CD4-positive, CD25-positive, alpha-beta regulatory T cell (primary cell): ENCODE measurements around the gene EDARADD. TPM values are rescaled to one million over a fixed set of nuclear protein-coding genes. Genes with fewer than 3 reads are reported as not detected.
"Not testable (repeated sequence)": the region's sequence is repeated elsewhere in the genome, so short reads cannot be mapped to it uniquely, and the experiment has no call there.

Experiments used
- ATAC-seq, 2 donors: fragments of 150-1000 bp; cut with Tn5 transposase; one replicate each; pipeline ENCODE4 v1.10.0; 2021; ENCODE audit warnings: low read depth in 2 of 2, moderate number of reproducible peaks in 2 of 2, moderate library complexity in 1 of 2
- DNase-seq, 3 donors: peaks; one replicate each; pipeline versions ENCODE4 v3.0.0 to v3.0.0-alpha.2; 2012 to 2022; ENCODE audit warnings: mixed read lengths in 1 of 3
- H3K27ac ChIP-seq: one replicate; pipeline ENCODE4 v1.7.0; 2013; ENCODE audit warnings: mild to moderate bottlenecking, low read length; ENCODE audit not compliant: insufficient read depth, poor library complexity, severe bottlenecking
- H3K27me3 ChIP-seq: one replicate; pipeline ENCODE4 v1.7.0; 2013; ENCODE audit warnings: low read length; ENCODE audit not compliant: control insufficient read depth, insufficient read depth
- H3K36me3 ChIP-seq: one replicate; pipeline ENCODE4 v1.7.0; 2013; ENCODE audit warnings: mild to moderate bottlenecking, low read length, moderate library complexity; ENCODE audit not compliant: control insufficient read depth, insufficient read depth
- H3K4me1 ChIP-seq: 2 replicates; pipeline ENCODE4 v1.7.0; 2013; ENCODE audit warnings: mild to moderate bottlenecking, low read length; ENCODE audit not compliant: insufficient read depth, control insufficient read depth, poor library complexity, severe bottlenecking
- H3K4me3 ChIP-seq: one replicate; pipeline ENCODE4 v1.7.0; 2013; ENCODE audit warnings: low read depth, mild to moderate bottlenecking, low read length, moderate library complexity
- H3K9me3 ChIP-seq, 2 experiments: 1 replicate in 1 of 2; 2 replicates in 1 of 2; pipeline ENCODE4 v1.7.0; 2013; ENCODE audit warnings: low read length in 2 of 2, mild to moderate bottlenecking in 1 of 2, moderate library complexity in 1 of 2; ENCODE audit not compliant: control insufficient read depth in 2 of 2
- H3K27ac Mint-ChIP-seq, 3 donors: one replicate each; pipeline ENCODE4 v1.8.0; 2020 to 2022; ENCODE audit warnings: mild to moderate bottlenecking in 3 of 3, mixed read lengths in 3 of 3, moderate library complexity in 2 of 3
- H3K27me3 Mint-ChIP-seq: one replicate; pipeline ENCODE4 v1.8.0; 2022; ENCODE audit warnings: mild to moderate bottlenecking, mixed read lengths
- H3K36me3 Mint-ChIP-seq: one replicate; pipeline ENCODE4 v1.8.0; 2020; ENCODE audit warnings: mixed read lengths
- H3K4me1 Mint-ChIP-seq, 4 donors: one replicate each; pipeline ENCODE4 v1.8.0; 2020 to 2022; ENCODE audit warnings: mixed read lengths in 4 of 4, mild to moderate bottlenecking in 1 of 4
- H3K4me3 Mint-ChIP-seq, 4 donors: one replicate each; pipeline ENCODE4 v1.8.0; 2020 to 2022; ENCODE audit warnings: mild to moderate bottlenecking in 4 of 4, mixed read lengths in 4 of 4, moderate library complexity in 3 of 4
- H3K9me3 Mint-ChIP-seq, 7 donors: one replicate each; pipeline ENCODE4 v1.8.0; 2020 to 2022; ENCODE audit warnings: mixed read lengths in 7 of 7, mild to moderate bottlenecking in 3 of 7, moderate library complexity in 2 of 7
- polyA plus RNA-seq, 4 donors: library from polyadenylated mRNA; unstranded; fragments of 300-500 nt; fragmentation: Illumina TruSeq; gene quantifications; one replicate each; pipeline ENCODE4 v1.2.3, GENCODE V29; 2021
- total RNA-seq: library from RNA; stranded (reverse); gene quantifications from one replicate; pipeline ENCODE4 v1.2.3, GENCODE V29; 2022

Gene EDARADD
- total and polyA plus RNA-seq, 5 donors from 2014 or later: 2.5 to 5.7 (median 4.7) TPM

DNA sequence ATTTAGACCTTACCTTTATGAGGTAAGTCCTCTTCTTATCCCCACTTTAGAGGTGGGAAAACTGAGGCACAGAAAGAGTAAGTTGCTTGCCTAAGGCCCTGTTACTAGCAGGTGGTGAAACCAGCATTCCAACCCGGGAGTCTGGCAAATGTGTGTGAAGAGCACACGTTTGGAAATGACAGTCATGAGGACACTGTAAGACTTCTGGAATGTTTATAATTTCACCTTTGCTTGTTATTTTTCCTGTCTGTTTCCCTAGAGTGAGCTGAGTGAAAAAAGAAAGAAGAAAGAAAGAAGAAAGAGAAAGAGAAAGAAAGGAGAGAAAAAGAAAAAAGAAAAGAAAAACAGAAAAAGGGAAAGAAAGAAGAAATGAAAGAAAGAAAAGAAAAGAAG, 108.5 kb downstream of the EDARADD start:
- Mint-ChIP-seq H3K36me3 (no peaks in the 10 kb centered on the region), H3K9me3 (peaks cover 0 to 2% (median 0%) of the 10 kb centered on the region in 7 donors), H3K27ac (peak overlapping the region in 2 of 3 donors; percentile 26 to 78), H3K27me3 (no peaks in the 10 kb centered on the region), H3K4me1 (peaks cover 0 to 15% (median 8%) of the 10 kb centered on the region in 4 donors), H3K4me3 (peak overlapping the region in 2 of 4 donors; percentile 10 to 47)
- Histone ChIP-seq H3K27ac (no peak overlapping the region), H3K36me3 (no peaks in the 10 kb centered on the region), H3K27me3 (no peaks in the 10 kb centered on the region), H3K4me1 (peaks cover 5% of the 10 kb centered on the region), H3K9me3 (no peaks in the 10 kb centered on the region), H3K4me3 (no peak overlapping the region)
- DNase-seq (no peak), ATAC-seq (no peak)

DNA sequence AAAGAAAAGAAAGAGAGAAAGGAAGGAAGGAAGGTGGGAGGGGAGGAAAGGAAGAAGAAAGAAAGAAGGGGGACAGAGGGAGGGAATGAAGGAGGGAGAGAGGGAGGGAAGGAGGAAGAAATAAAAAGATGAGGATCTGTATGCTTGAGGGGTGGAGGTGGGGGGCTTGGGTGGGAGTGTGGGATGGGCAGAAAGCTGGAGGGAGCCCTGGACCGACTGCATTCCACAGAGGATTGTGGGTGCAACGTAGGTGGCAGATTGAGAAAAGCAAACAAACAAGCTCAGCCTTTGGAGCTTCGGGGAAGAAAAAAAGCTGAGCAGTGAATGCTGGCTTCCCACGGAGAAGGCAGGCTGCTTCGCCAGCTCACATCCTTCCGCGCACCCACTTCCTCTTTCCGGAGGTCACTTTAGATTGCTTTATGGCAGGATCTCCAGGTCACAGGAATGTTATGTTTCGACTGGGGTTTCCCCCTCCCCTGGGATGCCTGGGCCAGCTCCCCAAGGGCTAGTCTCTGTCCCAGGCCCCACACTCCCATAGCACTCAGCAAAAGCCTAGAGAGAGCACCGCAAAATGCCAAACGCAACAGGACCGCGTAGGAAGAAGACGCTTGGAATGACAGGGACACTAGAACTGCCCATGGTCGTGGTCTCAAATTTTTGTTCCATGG, 109.0 kb downstream of the EDARADD start:
- Histone ChIP-seq H3K9me3 (no peaks in the 10 kb centered on the region), H3K4me1 (peaks cover 5% of the 10 kb centered on the region), H3K27ac (no peak overlapping the region), H3K36me3 (no peaks in the 10 kb centered on the region), H3K4me3 (peak overlapping the region; percentile 13), H3K27me3 (no peaks in the 10 kb centered on the region)
- Mint-ChIP-seq H3K4me1 (peaks cover 0 to 13% (median 8%) of the 10 kb centered on the region in 4 donors), H3K9me3 (peaks cover 0 to 2% (median 0%) of the 10 kb centered on the region in 7 donors), H3K36me3 (no peaks in the 10 kb centered on the region), H3K27me3 (no peaks in the 10 kb centered on the region), H3K27ac (peak overlapping the region in 2 of 3 donors; percentile 26 to 78), H3K4me3 (peak overlapping the region in 2 of 4 donors; percentile 47 to 63)
- ATAC-seq: no peak
- no peak for DNase-seq

DNA sequence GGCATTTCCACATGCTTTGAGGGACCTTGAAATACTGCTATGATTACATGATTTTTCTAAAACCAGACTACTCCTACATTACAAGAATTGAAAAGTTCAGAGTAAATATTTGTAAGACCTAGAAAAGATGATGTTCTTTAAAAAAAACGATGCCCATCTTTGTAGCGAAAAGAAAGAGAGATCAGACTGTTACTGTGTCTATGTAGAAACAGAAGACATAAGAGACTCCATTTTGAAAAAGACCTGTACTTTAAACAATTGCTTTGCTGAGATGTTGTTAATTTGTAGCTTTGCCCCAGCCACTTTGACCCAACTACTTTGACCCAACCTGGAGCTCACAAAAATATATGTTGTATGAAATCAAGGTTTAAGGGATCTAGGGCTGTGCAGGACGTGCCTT, 110.3 kb downstream of the EDARADD start:
- not testable (repeated sequence) for H3K27ac Mint-ChIP-seq, H3K27me3 Mint-ChIP-seq, H3K9me3 Mint-ChIP-seq, H3K27me3 ChIP-seq, H3K36me3 Mint-ChIP-seq, H3K4me3 Mint-ChIP-seq, H3K9me3 ChIP-seq, H3K36me3 ChIP-seq, H3K4me3 ChIP-seq, DNase-seq, H3K27ac ChIP-seq, ATAC-seq
- H3K4me1 ChIP-seq: peaks cover 13% of the 10 kb centered on the region
- H3K4me1 Mint-ChIP-seq: peaks cover 0 to 24% (median 15%) of the 10 kb centered on the region in 4 donors

DNA sequence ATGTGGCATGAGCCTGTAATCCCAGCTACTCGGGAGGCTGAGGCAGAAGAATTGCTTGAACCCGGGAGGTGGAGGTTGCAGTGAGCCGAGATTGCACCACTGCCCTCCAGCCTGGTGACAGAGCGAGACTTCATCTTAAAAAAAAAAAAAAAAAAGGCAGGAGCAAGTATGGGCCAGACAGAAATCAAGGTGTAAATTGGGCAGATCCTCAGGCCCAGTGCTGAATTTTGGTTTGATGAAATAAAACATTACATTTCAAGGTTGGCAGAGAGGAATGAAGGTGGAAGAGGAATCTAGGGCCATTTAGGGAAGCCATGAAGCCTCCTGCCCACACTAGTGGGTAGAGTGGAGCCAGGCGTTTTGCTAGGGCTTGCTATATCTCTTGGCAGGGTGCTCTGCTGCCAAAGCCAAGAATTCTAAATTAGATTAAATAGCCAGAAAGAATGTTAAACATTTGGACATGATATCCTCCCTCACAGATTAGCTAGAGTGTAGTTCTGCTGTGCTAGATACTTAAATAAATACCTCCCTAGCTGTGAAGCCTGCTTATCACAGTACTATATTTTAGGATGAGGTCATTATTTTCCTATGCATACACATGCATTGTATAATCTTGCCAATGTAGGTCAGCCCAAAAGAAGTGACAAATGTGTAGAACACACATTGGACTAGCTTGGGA, 113.1 kb downstream of the EDARADD start:
- Histone ChIP-seq H3K9me3 (no peaks in the 10 kb centered on the region), H3K27me3 (no peaks in the 10 kb centered on the region), H3K4me1 (peaks cover 13% of the 10 kb centered on the region), H3K36me3 (no peaks in the 10 kb centered on the region), H3K27ac (no peak overlapping the region), H3K4me3 (no peak overlapping the region)
- H3K4me1 Mint-ChIP-seq: peaks cover 0 to 34% (median 19%) of the 10 kb centered on the region in 4 donors
- H3K27ac Mint-ChIP-seq: peak overlapping the region in 2 of 3 donors; percentile 43 to 44
- no peaks in the 10 kb centered on the region for H3K36me3 Mint-ChIP-seq
- no peaks in the 10 kb centered on the region for H3K9me3 Mint-ChIP-seq
- H3K4me3 Mint-ChIP-seq: no peak overlapping the region
- DNase-seq: no peak
- peaks cover 4% of the 10 kb centered on the region for H3K27me3 Mint-ChIP-seq
- ATAC-seq: no peak

DNA sequence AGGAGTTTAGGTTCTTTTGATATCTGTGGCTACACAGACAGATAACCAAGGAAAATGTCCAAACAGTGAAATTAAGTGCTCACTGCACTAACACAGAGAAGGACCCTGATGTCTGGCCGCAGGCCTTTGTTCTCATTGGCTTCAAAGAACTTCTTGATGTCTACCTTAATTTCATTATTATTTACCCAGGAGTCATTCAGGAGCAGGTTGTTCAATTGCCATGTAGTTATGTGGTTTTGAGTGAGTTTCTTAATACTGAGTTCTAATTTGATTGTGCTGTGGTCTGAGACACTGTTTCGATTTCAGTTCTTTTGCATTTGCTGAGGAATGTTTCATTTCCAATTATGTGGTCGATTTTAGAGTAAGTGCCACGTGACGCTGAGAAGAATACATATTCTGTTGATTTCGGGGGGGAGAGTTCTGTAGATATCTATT, 114.5 kb downstream of the EDARADD start:
- Histone ChIP-seq H3K4me3 (peak overlapping the region; percentile 1), H3K4me1 (peaks cover 8% of the 10 kb centered on the region), H3K27me3 (no peaks in the 10 kb centered on the region), H3K27ac (no peak overlapping the region), H3K36me3 (no peaks in the 10 kb centered on the region), H3K9me3 (no peaks in the 10 kb centered on the region)
- Mint-ChIP-seq H3K4me3 (peak overlapping the region in 2 of 4 donors; percentile 0 to 3), H3K4me1 (peaks cover 0 to 22% (median 11%) of the 10 kb centered on the region in 4 donors), H3K27ac (peak overlapping the region in 1 of 3 donors; percentile 2), H3K36me3 (no peaks in the 10 kb centered on the region), H3K27me3 (peaks cover 4% of the 10 kb centered on the region), H3K9me3 (no peaks in the 10 kb centered on the region)
- DNase-seq: peak in 1 of 3 donors; percentile 16
- ATAC-seq: no peak

DNA sequence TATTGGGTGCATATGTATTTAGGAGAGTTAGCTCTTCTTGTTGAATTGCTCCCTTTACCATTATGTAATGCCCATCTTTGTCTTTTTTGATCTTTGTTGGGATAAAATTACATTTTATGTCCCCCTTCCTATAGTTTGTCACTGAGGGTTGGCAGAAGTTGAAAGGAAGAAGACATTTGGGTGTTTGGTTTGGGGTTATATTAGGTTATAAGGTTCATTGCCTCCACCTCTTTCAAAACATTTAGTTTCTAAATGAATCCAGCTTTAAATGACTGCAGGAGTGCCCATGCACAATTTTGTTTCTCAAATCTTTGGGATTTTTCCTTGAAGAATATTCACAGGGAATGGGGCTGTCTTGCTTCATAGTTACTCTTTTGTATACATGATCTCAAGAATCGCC, 115.1 kb downstream of the EDARADD start:
- Histone ChIP-seq H3K4me1 (peaks cover 8% of the 10 kb centered on the region), H3K27ac (no peak overlapping the region), H3K36me3 (no peaks in the 10 kb centered on the region), H3K9me3 (no peaks in the 10 kb centered on the region), H3K27me3 (no peaks in the 10 kb centered on the region), H3K4me3 (no peak overlapping the region)
- Mint-ChIP-seq H3K27ac (no peak overlapping the region), H3K27me3 (peaks cover 4% of the 10 kb centered on the region), H3K4me1 (peaks cover 0 to 22% (median 10%) of the 10 kb centered on the region in 4 donors), H3K36me3 (no peaks in the 10 kb centered on the region), H3K9me3 (no peaks in the 10 kb centered on the region), H3K4me3 (no peak overlapping the region)
- no peak for DNase-seq
- no peak for ATAC-seq

DNA sequence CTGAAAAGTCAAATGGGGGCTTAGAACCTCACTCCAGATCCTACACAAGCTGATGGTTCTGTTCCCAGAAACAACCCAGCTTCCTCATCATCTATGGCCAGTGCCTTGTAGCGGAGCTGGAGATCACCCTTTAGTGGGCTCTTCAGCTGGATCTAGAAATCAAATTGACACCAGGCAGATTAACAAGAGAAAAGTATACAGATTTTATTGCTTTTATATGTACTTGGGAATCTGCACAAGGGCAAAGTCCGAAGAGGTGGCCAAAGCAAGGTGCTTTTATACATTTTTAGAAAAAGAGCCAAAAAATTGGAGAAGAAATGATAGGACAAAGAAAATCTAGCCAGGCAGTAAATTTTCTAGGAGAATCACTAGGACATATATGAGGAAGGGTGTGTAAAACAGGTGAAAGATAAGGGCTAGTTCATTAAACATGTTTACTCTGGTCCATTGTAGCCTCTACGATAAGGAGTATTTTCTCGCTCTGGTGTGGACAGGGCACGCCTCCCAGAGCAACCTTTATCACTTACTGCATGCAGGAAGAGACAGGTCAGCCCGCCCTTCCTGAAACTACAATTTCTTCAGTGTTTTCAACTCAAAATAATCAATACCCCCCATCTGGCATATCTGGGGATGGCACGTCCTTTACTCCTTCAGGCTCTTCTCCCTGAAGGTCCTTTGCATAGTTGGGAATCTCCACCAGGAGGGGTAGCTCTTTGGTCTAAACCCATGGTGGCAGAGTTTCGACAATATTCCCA, 115.7 kb downstream of the EDARADD start:
- Mint-ChIP-seq H3K27me3 (peaks cover 4% of the 10 kb centered on the region), H3K27ac (no peak overlapping the region), H3K9me3 (no peaks in the 10 kb centered on the region), H3K4me1 (peaks cover 0 to 22% (median 10%) of the 10 kb centered on the region in 4 donors), H3K4me3 (no peak overlapping the region), H3K36me3 (no peaks in the 10 kb centered on the region)
- Histone ChIP-seq H3K27ac (no peak overlapping the region), H3K36me3 (no peaks in the 10 kb centered on the region), H3K9me3 (no peaks in the 10 kb centered on the region), H3K4me1 (peaks cover 8% of the 10 kb centered on the region), H3K4me3 (no peak overlapping the region), H3K27me3 (no peaks in the 10 kb centered on the region)
- ATAC-seq (no peak), DNase-seq (no peak)
